Transverse colon (tissue), 4 donors: ENCODE measurements around the gene FGF7. TPM values are rescaled to one million over a fixed set of nuclear protein-coding genes. Genes with fewer than 3 reads are reported as not detected.

Experiments
- DNase-seq: peaks from one replicate; pipeline ENCODE4 v3.0.0-alpha.2; 2019
- H3K27ac ChIP-seq, 4 donors: fragments of 200-600 bp; sonication (generic); 2 replicates each; pipeline ENCODE4 v1.5.1; 2016 to 2018; ENCODE audit warnings: inconsistent platforms in 4 of 4
- H3K27me3 ChIP-seq: fragments of 200-600 bp; sonication (generic); 2 replicates; pipeline ENCODE4 v1.5.1; 2017; ENCODE audit warnings: inconsistent platforms
- H3K36me3 ChIP-seq, 4 donors: fragments of 200-600 bp; sonication (generic); 2 replicates each; pipeline ENCODE4 v1.5.1; 2017 to 2019; ENCODE audit warnings: inconsistent platforms in 4 of 4
- H3K4me1 ChIP-seq, 4 donors: fragments of 200-600 bp; sonication (generic); 2 replicates each; pipeline ENCODE4 v1.5.1; 2017 to 2020; ENCODE audit warnings: inconsistent platforms in 4 of 4
- H3K4me3 ChIP-seq, 4 donors: fragments of 200-600 bp; sonication (generic); 1 replicate in 1 of 4; 2 replicates in 3 of 4; pipeline versions ENCODE4 v1.5.1 to v1.6.1; 2017 to 2019; ENCODE audit warnings: inconsistent platforms in 4 of 4
- H3K9me3 ChIP-seq, 2 donors: fragments of 200-600 bp; sonication (generic); 2 replicates each; pipeline ENCODE4 v1.5.1; 2017 to 2019; ENCODE audit warnings: inconsistent platforms in 2 of 2
- EP300 ChIP-seq: sonication (generic); formaldehyde crosslinking; IDR thresholded peaks from one replicate; pipeline ENCODE4 v1.6.1; 2017; ENCODE audit warnings: antibody characterized with exemption, low read depth
- POLR2A ChIP-seq: fragments of 450-650 bp; IDR thresholded peaks from one replicate; pipeline ENCODE4 v1.6.1; 2016; ENCODE audit warnings: antibody characterized with exemption, mild to moderate bottlenecking, moderate library complexity
- POLR2AphosphoS5 ChIP-seq, 3 donors: sonication (generic); formaldehyde crosslinking; IDR thresholded peaks; one replicate each; pipeline ENCODE4 v1.6.1; 2016; ENCODE audit warnings: antibody characterized with exemption in 3 of 3
- WGBS, 2 donors: methylation state at CpG; one replicate each; pipeline ENCODE4 v1.1.5; 2018; ENCODE audit warnings: low coverage in 1 of 2; 5-methylcytosine and 5-hydroxymethylcytosine counted together
- in situ Hi-C, 4 donors: fragments of 200-750 bp; cut with MboI; loops; one replicate each; pipeline versions ENCODE4 v1.15.0 to v1.15.1; 2017; ENCODE audit warnings: low sequenced_read_pairs in 3 of 4, low pct_ligation_motif_present in 1 of 4, low pct_unique_long_range_greater_than_20kb in 1 of 4
- intact Hi-C: fragments of 100-400 bp; cut with DNase I; formaldehyde crosslinking; loops from one replicate; pipeline ENCODE4 v1.15.1; 2023; ENCODE audit warnings: low total_unique reads
- total RNA-seq, 4 donors: library from RNA; depleted of rRNA; stranded (reverse); fragments of >200 nt; gene quantifications; one replicate each; pipeline ENCODE4 v1.1.0, GENCODE V29; 2016
- TF ChIP-seq, protein P1 (sequence below), 5 experiments: fragments of 200-600 bp in 3 of 5; fragments of 450-650 bp in 2 of 5; sonication (generic) in 3 of 5; IDR thresholded peaks; 1 replicate in 2 of 5; 2 replicates in 3 of 5; pipeline ENCODE4 v1.5.1; 2016 to 2017; ENCODE audit warnings: antibody characterized with exemption in 5 of 5, inconsistent platforms in 3 of 5, mild to moderate bottlenecking in 2 of 5, moderate library complexity in 1 of 5

Gene FGF7
- total RNA-seq, 4 donors from 2014 or later: 11.2 to 18.6 (median 17.9) TPM

DNA sequence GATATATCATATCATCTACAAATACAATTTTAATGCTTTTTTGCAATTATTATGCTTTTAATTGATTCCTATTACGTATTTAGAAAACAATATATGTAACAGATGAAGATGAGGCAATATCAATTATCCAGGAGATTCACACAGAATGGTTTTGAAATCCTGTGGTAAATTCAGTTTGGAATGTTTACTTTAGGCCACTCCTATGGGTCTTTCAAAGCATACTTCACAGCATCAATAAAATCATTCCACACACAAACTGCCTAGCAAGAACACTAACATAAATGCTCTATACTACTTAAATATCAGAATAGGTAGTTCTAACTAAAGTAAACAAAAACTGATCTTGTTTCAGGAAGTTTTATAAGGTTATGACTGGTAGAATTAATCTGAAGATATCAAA lies 107.0 kb downstream of the FGF7 start:
- 67 to 70% methylated on average over 1 of the region's 1 CpG for WGBS, 2 donors
- no peak for DNase-seq
- Histone ChIP-seq H3K9me3 (peaks cover 4 to 8% of the 10 kb centered on the region in 2 donors), H3K27me3 (no peaks in the 10 kb centered on the region), H3K4me1 (no peaks in the 10 kb centered on the region), H3K36me3 (no peaks in the 10 kb centered on the region), H3K27ac (no peak overlapping the region), H3K4me3 (no peak overlapping the region)
- intact Hi-C loops: no loop called here
- TF ChIP-seq, protein P1, sequence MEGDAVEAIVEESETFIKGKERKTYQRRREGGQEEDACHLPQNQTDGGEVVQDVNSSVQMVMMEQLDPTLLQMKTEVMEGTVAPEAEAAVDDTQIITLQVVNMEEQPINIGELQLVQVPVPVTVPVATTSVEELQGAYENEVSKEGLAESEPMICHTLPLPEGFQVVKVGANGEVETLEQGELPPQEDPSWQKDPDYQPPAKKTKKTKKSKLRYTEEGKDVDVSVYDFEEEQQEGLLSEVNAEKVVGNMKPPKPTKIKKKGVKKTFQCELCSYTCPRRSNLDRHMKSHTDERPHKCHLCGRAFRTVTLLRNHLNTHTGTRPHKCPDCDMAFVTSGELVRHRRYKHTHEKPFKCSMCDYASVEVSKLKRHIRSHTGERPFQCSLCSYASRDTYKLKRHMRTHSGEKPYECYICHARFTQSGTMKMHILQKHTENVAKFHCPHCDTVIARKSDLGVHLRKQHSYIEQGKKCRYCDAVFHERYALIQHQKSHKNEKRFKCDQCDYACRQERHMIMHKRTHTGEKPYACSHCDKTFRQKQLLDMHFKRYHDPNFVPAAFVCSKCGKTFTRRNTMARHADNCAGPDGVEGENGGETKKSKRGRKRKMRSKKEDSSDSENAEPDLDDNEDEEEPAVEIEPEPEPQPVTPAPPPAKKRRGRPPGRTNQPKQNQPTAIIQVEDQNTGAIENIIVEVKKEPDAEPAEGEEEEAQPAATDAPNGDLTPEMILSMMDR (IDR thresholded peaks at IDR 0.05): no peak
- TF ChIP-seq POLR2A: no peak
- TF ChIP-seq POLR2AphosphoS5 (IDR thresholded peaks at IDR 0.05): no peak
- no peak for TF ChIP-seq EP300
- in situ Hi-C loops: no loop called here

Other genes starting within 250 kb of the FGF7 start
- 1 to 10 TPM; 3.3 to 9.2 (median 6.6) TPM for gene FAM227B, start 197.6 kb downstream of the FGF7 start, total RNA-seq
- gene DTWD1, start 197.8 kb downstream of the FGF7 start, total RNA-seq: 10 to 100 TPM in 3 of 4 donors, 1 to 10 TPM in 1; 3.0 to 22.1 (median 17.1) TPM